Fibroblast of upper back skin (primary cell): ENCODE data around the gene GNA12.
"Not testable (repeated sequence)": the region's sequence is repeated elsewhere in the genome, so short reads cannot be mapped to it uniquely, and the experiment has no call there.

Experiments used
- DNase-seq: peaks from one replicate; pipeline ENCODE4 v3.0.0-alpha.2; 2013

GNA12 gene

DNA sequence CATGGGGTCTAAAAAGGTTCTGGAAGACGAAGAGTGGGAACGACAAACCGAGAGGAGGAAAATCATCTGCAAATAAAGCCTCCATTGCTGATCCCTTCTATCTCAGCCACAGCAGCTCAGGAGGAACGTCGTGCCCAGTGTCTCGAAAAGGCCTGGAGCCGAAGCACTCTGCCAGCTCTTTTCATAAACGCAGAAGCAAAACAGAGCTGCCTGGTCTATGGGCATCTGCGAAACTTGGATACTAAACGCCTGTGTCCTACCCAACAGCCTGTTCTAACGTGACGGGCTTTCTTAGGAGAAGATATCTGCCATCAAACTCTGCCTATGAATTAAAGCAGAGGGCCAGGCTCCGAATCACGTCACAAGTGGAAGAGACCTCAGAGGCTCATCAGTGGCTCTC, 68.7 kb downstream of the GNA12 start:
- DNase-seq: no peak

GRCh38 chr7:2774935-2775334, 69.2 kb downstream of the GNA12 start:
- DNase-seq: no peak

DNA sequence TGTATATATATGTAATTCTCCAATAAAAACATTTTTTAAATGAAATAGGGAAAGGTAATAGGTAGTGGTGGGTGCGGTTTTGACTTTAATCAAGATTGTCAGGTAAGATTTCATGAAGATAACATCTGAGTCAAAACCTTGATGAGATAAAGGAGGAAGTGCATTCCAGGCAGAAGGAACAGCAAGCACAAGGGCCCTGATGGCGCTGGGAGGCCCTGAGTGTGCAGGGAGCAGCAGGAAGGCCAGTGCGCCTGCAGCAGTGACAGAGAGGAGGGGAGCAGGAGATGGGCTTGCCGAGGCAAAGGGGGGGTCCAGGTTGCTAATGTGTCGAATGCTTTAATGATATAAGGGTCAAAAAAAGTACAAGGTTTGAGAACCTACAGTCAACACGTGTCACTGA, 69.8 kb downstream of the GNA12 start:
- no peak for DNase-seq

- no peak for DNase-seq
These were observed 70.5 kb downstream of the GNA12 start for GRCh38 chr7:2773608-2774007.

DNA sequence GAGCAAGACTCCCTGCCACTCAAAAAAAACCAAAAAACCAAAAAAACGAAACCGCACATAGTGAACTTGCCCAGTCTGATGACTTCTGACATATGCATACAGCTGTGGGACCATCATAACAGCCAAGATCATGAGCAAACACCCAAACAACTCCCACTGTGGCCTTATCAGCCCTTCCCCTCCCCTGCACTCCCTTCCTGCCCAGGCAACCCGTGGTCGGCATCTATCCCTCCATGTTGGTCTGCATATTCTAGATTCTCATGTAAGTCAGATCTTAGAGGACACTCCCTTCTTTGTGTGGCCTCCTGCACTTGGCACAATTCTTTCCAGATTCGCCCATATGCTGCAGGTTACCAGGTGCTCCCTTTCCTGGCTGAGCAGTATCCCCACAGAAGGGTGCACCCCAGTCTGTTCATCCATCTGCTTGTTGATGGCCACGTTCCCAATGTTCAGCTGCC, 72.8 kb downstream of the GNA12 start:
- DNase-seq: no peak

GRCh38 chr7:2764621-2765020, 79.5 kb downstream of the GNA12 start:
- no peak for DNase-seq

DNA sequence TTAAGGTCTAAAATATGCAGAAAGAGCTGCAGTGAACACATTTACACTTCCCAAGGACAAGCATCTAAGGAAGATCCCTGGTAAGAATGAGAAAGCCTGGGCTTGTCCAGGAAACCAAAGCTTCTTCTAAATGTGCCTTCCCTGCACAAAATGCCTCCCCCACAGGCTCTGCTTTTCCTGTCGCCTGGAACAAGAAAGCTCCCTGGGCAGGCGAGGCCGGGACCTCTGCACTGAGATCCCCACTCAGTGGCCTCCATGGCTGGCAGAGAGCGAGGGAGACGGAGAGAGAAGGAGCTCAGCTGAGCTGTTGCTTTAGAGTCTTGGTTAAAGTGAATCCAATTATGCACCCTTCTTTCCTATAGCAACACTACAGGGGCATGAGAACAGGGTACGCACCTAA, 80.5 kb downstream of the GNA12 start:
- DNase-seq: no peak

- DNase-seq: no peak
These were observed 82.2 kb downstream of the GNA12 start for GRCh38 chr7:2761801-2762497.

DNA sequence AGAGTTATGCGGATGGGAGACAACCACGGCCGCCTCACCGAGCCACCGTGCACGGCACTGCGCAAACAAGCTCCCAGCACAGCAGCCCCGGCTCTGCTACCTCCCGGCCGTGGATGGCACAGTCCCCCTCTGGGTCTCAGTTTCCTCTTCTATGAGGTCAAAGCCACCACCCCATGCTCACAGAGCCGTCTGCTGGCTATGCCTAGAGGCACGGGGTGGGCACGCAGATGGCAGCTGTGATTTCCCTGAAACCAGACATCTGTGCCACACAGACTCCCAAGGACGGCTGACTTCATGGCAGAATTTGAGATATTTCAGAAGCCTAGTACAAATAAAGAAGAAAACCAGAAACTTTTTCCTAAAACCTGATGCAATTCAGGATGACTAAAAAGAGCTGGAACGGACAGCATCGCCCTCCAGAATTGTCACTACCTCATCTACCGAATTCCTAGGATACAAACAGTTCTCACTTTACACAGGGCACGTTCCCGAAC, 82.9 kb downstream of the GNA12 start:
- DNase-seq: no peak

- DNase-seq: peak; percentile 49
These were observed 83.8 kb downstream of the GNA12 start for GRCh38 chr7:2760098-2760889.

DNA sequence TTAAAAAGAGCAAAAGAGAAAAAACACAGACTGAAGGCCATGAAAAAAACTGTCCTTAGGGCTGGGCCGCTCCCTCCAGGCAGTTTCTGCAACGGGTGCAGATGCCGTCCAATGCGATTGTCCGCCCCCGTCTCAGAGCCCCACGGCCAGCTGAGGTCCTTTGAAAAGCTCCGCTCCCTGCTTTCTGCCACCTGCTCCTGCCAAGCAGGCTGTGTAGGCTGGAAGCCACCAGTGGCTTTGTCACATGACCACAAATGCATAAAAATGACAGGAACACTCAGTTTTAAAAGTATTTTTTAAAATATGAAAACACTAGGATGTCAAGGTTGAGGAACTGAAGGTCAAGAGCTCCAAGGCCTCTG, 84.4 kb downstream of the GNA12 start:
- no peak for DNase-seq

- no peak for DNase-seq
These were observed 85.2 kb downstream of the GNA12 start for GRCh38 chr7:2758673-2759616.

DNA sequence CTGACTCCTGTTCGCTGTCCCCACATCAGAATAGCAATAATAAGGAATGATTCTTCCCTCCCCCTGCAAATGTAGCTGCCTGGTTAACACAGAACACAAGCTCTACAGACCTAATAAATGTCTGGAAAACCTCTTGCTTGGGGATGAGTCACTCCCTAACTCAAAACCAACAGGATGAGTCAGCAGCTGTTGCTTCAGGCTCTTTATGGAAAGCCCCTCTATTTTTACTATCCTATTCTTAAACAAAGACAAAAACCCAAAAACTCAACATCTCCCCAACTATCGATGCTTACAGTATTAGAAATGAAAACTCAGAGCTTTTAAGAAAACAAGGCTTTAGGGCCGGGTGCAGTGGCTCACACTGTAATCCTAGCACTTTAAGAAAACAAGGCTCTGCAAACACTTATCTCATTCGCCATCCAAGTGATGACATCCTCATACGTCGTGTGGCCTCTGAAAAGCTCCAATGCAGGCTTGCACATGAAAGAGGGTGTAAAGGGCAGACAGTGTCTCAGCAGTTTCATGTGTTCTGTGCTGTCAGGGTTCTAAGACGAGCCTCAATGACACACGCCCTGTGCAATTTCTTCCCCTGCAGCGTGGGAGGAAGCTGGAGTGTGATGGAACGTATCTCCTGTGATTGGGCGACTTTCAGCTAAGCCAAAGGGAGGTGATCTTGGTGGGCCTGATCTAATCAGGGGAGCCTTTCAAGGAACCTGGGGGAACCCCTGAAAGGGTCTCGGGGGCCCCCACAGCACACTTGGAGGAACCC, 86.0 kb downstream of the GNA12 start:
- DNase-seq: peak; percentile 99

GRCh38 chr7:2757361-2757903, 86.7 kb downstream of the GNA12 start:
- peak; percentile 16 for DNase-seq

GRCh38 chr7:2755531-2755930, 88.6 kb downstream of the GNA12 start:
- DNase-seq: no peak

- no peak for DNase-seq
These were observed 89.2 kb downstream of the GNA12 start for GRCh38 chr7:2754912-2755311.

DNA sequence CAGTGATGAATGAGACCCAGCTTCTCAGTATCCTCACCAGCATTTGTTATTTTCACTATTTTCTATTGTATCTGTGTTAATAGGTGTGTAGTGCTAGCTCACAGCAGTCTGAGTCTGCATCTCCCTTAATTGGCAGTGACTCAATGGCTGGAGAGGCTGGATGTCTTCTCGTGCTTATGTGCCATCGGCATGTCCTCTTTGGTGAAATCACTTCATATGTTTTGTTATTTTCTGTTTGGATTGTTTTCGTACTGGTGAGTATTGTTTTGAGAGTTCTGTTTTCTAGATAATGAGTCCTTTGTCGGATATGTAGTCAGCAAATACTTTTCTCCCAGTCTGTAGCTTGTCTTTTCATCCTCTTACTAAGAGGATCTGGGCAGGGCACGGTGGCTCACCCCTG, 90.0 kb downstream of the GNA12 start:
- no peak for DNase-seq

GRCh38 chr7:2753148-2753547, 91.0 kb downstream of the GNA12 start:
- DNase-seq: no peak

DNA sequence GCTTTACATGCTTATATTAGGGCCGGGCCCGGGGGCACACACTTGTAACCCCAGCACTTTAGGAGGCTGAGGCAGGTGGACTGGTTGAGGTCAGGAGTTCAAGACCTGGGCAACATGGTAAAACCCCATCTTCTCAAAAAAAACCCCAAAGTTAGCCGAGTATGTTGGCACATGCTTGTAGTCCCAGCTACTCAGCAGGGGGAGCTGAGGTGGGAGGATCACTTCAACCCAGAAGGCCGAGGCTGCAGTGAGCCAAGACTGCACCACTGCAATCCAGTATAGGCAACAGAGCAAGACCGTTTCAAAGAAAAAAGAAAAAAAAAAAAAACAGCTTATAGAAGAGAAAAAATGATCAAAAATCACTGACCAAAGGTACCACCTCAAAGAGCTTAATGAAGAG, 93.0 kb downstream of the GNA12 start:
- no peak for DNase-seq

DNA sequence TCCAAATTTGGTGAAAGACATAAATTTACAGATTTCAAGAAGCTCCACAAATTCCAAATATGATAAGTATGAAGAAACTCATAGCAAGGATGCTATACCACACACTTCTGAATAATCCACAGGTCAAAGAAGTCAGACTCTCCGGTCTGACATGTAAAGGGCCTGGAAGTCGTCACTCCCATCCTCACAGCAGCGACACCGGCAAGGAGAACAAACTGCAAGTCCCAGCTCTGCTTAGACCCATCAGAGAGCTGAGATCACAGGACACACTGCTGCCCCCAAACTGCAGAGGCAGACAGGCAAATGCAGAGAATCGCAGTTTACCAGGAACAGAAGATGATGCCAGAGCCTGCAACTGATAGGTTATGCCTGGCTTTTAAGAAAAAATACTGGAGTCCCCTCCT, 94.1 kb downstream of the GNA12 start:
- DNase-seq: peak; percentile 37

DNA sequence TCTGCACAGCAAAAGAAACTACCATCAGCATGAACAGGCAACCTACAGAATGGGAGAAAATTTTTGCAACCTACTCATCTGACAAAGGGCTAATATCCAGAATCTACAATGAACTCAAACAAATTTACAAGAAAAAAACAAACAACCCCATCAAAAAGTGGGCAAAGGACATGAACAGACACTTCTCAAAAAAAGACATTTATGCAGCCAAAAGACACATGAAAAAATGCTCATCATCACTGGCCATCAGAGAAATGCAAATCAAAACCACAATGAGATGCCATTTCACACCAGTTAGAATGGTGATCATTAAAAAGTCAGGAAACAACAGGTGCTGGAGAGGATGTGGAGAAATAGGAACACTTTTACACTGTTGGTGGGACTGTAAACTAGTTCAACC, 95.4 kb downstream of the GNA12 start:
- DNase-seq: not testable (repeated sequence)
